Lower lobe of right lung (tissue), 2 donors: ENCODE data around the gene KIF2A. TPM values are rescaled to one million over a fixed set of nuclear protein-coding genes. Genes with fewer than 3 reads are reported as not detected.

Experiments used
- ATAC-seq, 2 donors: fragments of 200-7000 bp; cut with Tn5 transposase; one replicate each; pipeline ENCODE4 v1.9.1; 2020 to 2022; ENCODE audit warnings: mild to moderate bottlenecking in 2 of 2, moderate library complexity in 2 of 2
- DNase-seq: peaks from one replicate; pipeline ENCODE4 v3.0.0-alpha.2; 2020
- H3K27ac ChIP-seq: fragments of 200-600 bp; one replicate; pipeline ENCODE4 v1.8.0; 2022
- H3K27me3 ChIP-seq: fragments of 200-600 bp; one replicate; pipeline ENCODE4 v1.8.0; 2022; ENCODE audit warnings: low read depth
- H3K36me3 ChIP-seq: fragments of 200-600 bp; one replicate; pipeline ENCODE4 v1.8.0; 2022; ENCODE audit warnings: mild to moderate bottlenecking
- H3K4me1 ChIP-seq: fragments of 200-600 bp; one replicate; pipeline ENCODE4 v1.8.0; 2022
- H3K4me3 ChIP-seq: fragments of 200-600 bp; one replicate; pipeline ENCODE4 v1.8.0; 2022; ENCODE audit warnings: mild to moderate bottlenecking
- H3K9me3 ChIP-seq: fragments of 200-600 bp; one replicate; pipeline ENCODE4 v1.8.0; 2022
- CTCF ChIP-seq: fragments of 200-600 bp; IDR thresholded peaks from one replicate; pipeline ENCODE4 v1.8.0; 2022; ENCODE audit warnings: antibody characterized with exemption, mild to moderate bottlenecking
- intact Hi-C: fragments of 100-400 bp; cut with DNase I; formaldehyde crosslinking; loops from one replicate; pipeline ENCODE4 v1.11.0; 2022
- total RNA-seq: library from RNA; stranded (reverse); fragmentation: NEBNext Ultra II Directional; extraction: Animal tissue kit (Norgen Biotek cat#: 25700); gene quantifications from one replicate; pipeline ENCODE4 v1.2.1, GENCODE V29; 2021
- donor health status: DM: no; HTN: yes; CAD: no; lungs with severe emphysema.

Gene KIF2A
- total RNA-seq, 1 donor from 2014 or later = 23.5 TPM

DNA sequence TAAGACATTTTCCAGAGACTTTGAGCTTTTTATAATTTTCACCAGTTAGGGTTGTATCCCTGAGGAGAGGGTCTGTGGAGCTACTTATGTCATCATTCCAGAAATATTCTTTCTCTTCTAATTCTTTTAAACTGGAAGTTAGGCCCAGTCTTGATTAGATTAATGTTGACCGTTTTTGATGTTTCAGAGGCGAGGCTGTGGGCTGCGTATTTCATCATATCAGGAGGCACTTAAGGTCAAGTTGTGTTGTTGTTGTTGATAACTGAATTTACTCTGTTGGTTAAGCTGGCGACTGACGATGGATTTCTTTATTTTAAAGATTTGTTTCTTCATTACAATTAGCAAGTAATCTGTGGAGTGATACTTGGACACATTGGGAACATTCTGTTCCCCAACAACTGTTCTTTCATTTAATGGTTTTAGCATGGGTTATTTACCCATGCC, 126.6 kb downstream of the KIF2A start:
- peak; percentile 39 to 66 for ATAC-seq
- TF ChIP-seq CTCF = no peak
- intact Hi-C loops = no loop called here
- no peaks in the 10 kb centered on the region for H3K9me3 ChIP-seq
- peak overlapping the region; percentile 50 for H3K27ac ChIP-seq
- no peak for DNase-seq
- no peaks in the 10 kb centered on the region for H3K27me3 ChIP-seq
- H3K4me1 ChIP-seq = peaks cover 19% of the 10 kb centered on the region
- H3K4me3 ChIP-seq = no peak overlapping the region
- H3K36me3 ChIP-seq = no peaks in the 10 kb centered on the region

Other genes starting within 250 kb of the KIF2A start
- 19.3 TPM for gene DIMT1, start 97.7 kb downstream of the KIF2A start, total RNA-seq
- gene IPO11, start 106.6 kb downstream of the KIF2A start, total RNA-seq = 30.4 TPM